Astrocyte (in vitro differentiated cells and primary cell): ENCODE measurements around the gene PSMD1. TPM values are rescaled to one million over a fixed set of nuclear protein-coding genes. Genes with fewer than 3 reads are reported as not detected.

Experiments used
- DNase-seq: peaks from one replicate; pipeline ENCODE4 v3.0.0-alpha.2; 2010; ENCODE audit warnings: low read depth
- FAIRE-seq: peaks from 2 replicates; lab custom pipeline; 2011; peaks lifted over from hg19 to GRCh38; lab: Jason Lieb, UNC
- H2AFZ ChIP-seq: 2 replicates; pipeline ENCODE4 v1.6.0; 2012; ENCODE audit warnings: low read depth, low read length, inconsistent platforms
- H3K27ac ChIP-seq: 2 replicates; pipeline ENCODE4 v1.5.1; 2011; ENCODE audit warnings: low read depth, low read length, inconsistent platforms
- H3K27me3 ChIP-seq: 2 replicates; pipeline ENCODE4 v1.6.0; 2011; ENCODE audit warnings: low read length, inconsistent platforms; ENCODE audit not compliant: insufficient read depth
- H3K36me3 ChIP-seq: 2 replicates; pipeline ENCODE4 v1.5.1; 2011; ENCODE audit warnings: low read length, inconsistent platforms; ENCODE audit not compliant: insufficient read depth
- H3K4me1 ChIP-seq: 2 replicates; pipeline ENCODE4 v1.5.1; 2011; ENCODE audit warnings: low read length, inconsistent platforms; ENCODE audit not compliant: insufficient read depth
- H3K4me2 ChIP-seq: 2 replicates; pipeline ENCODE4 v1.6.0; 2012; ENCODE audit warnings: low read length, inconsistent platforms
- H3K4me3 ChIP-seq: 2 replicates; pipeline ENCODE4 v1.5.1; 2011; ENCODE audit warnings: low read depth, mild to moderate bottlenecking, low read length, inconsistent platforms; ENCODE audit not compliant: insufficient read depth
- H3K79me2 ChIP-seq: 2 replicates; pipeline ENCODE4 v1.6.0; 2012; ENCODE audit warnings: mild to moderate bottlenecking, low read length, inconsistent platforms; ENCODE audit not compliant: insufficient read depth
- H3K9ac ChIP-seq: 2 replicates; pipeline ENCODE4 v1.6.0; 2012; ENCODE audit warnings: mild to moderate bottlenecking, low read length, inconsistent platforms
- H3K9me3 ChIP-seq: 2 replicates; pipeline ENCODE4 v1.5.1; 2012; ENCODE audit warnings: low read depth, mild to moderate bottlenecking, low read length, inconsistent platforms; ENCODE audit not compliant: insufficient read depth
- H4K20me1 ChIP-seq: 2 replicates; pipeline ENCODE4 v1.6.0; 2012; ENCODE audit warnings: low read length, inconsistent platforms; ENCODE audit not compliant: insufficient read depth
- H3K27ac Mint-ChIP-seq: one replicate; pipeline ENCODE4 v1.8.0; 2021; ENCODE audit warnings: mild to moderate bottlenecking, mixed read lengths; ENCODE audit not compliant: unreplicated experiment
- H3K27me3 Mint-ChIP-seq: one replicate; pipeline ENCODE4 v1.8.0; 2021; ENCODE audit warnings: low read depth, mixed read lengths; ENCODE audit not compliant: unreplicated experiment
- H3K36me3 Mint-ChIP-seq: one replicate; pipeline ENCODE4 v1.8.0; 2021; ENCODE audit warnings: low read depth, mixed read lengths; ENCODE audit not compliant: unreplicated experiment
- H3K4me1 Mint-ChIP-seq: one replicate; pipeline ENCODE4 v1.8.0; 2021; ENCODE audit warnings: low read depth, mixed read lengths; ENCODE audit not compliant: unreplicated experiment
- H3K4me3 Mint-ChIP-seq: one replicate; pipeline ENCODE4 v1.8.0; 2021; ENCODE audit warnings: mild to moderate bottlenecking, moderate library complexity, mixed read lengths; ENCODE audit not compliant: unreplicated experiment
- H3K9me3 Mint-ChIP-seq: one replicate; pipeline ENCODE4 v1.8.0; 2021; ENCODE audit warnings: mild to moderate bottlenecking, mixed read lengths; ENCODE audit not compliant: unreplicated experiment
- EZH2 ChIP-seq: IDR thresholded peaks from 2 replicates; pipeline ENCODE4 v1.6.1; 2012; ENCODE audit warnings: mild to moderate bottlenecking, low read length, inconsistent platforms; ENCODE audit not compliant: insufficient read depth
- total RNA-seq: library from RNA; stranded (reverse); gene quantifications from 2 replicates; pipeline ENCODE4 v1.2.1, GENCODE V29; 2021
- TF ChIP-seq, protein P1 (sequence below): IDR thresholded peaks from 2 replicates; pipeline ENCODE4 v1.5.1; 2011; ENCODE audit warnings: low read depth, mild to moderate bottlenecking, inconsistent platforms, low read length, moderate library complexity; ENCODE audit not compliant: insufficient read depth

The PSMD1 gene
- total RNA-seq, 1 donor from 2014 or later = 151 TPM

DNA sequence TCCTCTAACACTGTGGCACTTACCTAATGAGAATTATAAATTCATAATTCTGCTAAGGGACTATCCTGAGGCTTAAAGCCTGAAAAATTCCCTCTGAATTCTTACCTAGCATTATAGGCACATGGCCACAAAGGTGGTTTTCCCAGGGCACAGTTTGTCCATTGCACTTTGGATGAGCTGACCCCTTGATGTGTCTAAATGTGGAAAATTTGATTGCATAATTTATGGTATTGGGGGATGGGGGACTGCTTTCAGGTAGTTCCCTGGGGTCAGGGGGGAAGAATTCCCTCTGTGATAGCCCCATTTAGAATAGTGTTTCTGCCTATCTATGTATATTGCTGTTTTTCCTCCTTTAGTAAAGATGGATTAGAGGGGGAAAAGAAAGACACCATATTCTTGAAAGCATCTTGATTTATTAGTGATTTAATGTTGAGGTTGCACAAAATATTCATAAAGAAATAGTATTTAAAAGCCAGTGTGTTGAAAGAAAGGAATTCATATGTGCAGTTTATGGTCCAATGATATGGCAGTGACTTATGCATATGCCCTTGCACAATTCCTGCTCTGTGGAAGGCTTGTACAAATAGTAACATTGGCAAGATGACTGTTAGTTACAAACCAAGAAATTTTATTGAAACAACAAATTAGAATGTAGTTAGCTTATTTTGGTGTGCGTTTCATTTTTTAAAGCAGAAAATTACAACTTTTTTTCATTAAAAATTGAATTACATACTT is 76.9 kb downstream of the PSMD1 start:
- H3K27me3 Mint-ChIP-seq = no peaks in the 10 kb centered on the region
- H3K4me2 ChIP-seq = no peak overlapping the region
- no peak for DNase-seq
- H3K9ac ChIP-seq = no peak overlapping the region
- H3K27ac ChIP-seq = no peak overlapping the region
- no peak overlapping the region for H3K27ac Mint-ChIP-seq
- no peak for FAIRE-seq
- H3K36me3 Mint-ChIP-seq = peaks cover 2% of the 10 kb centered on the region
- peaks cover 38% of the 10 kb centered on the region for H3K79me2 ChIP-seq
- H3K9me3 ChIP-seq = no peaks in the 10 kb centered on the region
- H3K4me1 Mint-ChIP-seq = peaks cover 20% of the 10 kb centered on the region
- TF ChIP-seq, protein P1, sequence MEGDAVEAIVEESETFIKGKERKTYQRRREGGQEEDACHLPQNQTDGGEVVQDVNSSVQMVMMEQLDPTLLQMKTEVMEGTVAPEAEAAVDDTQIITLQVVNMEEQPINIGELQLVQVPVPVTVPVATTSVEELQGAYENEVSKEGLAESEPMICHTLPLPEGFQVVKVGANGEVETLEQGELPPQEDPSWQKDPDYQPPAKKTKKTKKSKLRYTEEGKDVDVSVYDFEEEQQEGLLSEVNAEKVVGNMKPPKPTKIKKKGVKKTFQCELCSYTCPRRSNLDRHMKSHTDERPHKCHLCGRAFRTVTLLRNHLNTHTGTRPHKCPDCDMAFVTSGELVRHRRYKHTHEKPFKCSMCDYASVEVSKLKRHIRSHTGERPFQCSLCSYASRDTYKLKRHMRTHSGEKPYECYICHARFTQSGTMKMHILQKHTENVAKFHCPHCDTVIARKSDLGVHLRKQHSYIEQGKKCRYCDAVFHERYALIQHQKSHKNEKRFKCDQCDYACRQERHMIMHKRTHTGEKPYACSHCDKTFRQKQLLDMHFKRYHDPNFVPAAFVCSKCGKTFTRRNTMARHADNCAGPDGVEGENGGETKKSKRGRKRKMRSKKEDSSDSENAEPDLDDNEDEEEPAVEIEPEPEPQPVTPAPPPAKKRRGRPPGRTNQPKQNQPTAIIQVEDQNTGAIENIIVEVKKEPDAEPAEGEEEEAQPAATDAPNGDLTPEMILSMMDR = no peak
- no peak for TF ChIP-seq EZH2
- H3K4me1 ChIP-seq = no peaks in the 10 kb centered on the region
- no peaks in the 10 kb centered on the region for H3K36me3 ChIP-seq
- no peak overlapping the region for H3K4me3 ChIP-seq
- H3K9me3 Mint-ChIP-seq = no peaks in the 10 kb centered on the region
- H4K20me1 ChIP-seq = peaks cover 7% of the 10 kb centered on the region
- no peaks in the 10 kb centered on the region for H3K27me3 ChIP-seq
- no peak overlapping the region for H2AFZ ChIP-seq
- H3K4me3 Mint-ChIP-seq = no peak overlapping the region

DNA sequence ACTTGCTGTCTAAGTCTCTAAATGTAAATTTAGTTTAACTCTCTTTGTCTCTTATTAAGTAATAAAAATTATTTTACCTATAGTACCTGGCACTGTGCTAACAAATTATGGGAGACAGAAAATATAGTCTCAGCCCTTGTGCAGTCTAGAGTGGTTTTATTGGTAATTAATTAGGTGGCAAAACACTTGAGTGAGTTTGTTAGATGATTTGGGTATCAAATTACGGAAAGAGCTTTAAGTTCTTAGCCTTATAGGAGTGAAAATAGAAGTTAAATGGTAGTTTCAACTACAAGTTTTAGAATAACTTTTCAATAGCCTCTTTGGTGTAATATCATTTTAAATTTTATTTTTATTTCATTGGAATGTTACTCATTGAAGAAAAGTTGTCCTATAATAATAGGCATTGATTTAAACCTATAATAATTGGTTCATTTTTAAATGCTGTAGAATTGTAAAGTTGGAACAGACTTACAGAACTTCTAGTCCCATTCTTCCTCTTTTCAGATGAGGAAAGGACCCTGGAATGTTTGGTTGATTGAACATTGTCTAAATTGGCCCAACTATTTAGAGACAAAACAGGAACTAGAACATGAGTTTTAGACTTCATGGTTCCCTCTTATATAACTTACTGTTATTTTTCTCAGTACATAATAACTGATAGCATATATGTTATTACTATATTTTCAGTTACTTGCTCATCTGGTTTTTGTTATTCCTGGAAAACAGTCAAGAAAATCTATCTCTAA is 78.4 kb downstream of the PSMD1 start:
- Histone ChIP-seq H3K9ac (no peak overlapping the region), H4K20me1 (peaks cover 7% of the 10 kb centered on the region), H2AFZ (no peak overlapping the region), H3K9me3 (no peaks in the 10 kb centered on the region), H3K4me1 (no peaks in the 10 kb centered on the region), H3K79me2 (peaks cover 37% of the 10 kb centered on the region), H3K4me2 (no peak overlapping the region), H3K4me3 (no peak overlapping the region), H3K36me3 (no peaks in the 10 kb centered on the region), H3K27ac (no peak overlapping the region), H3K27me3 (no peaks in the 10 kb centered on the region)
- DNase-seq = no peak
- Mint-ChIP-seq H3K4me3 (no peak overlapping the region), H3K27ac (no peak overlapping the region), H3K27me3 (no peaks in the 10 kb centered on the region), H3K36me3 (peaks cover 3% of the 10 kb centered on the region), H3K4me1 (peaks cover 13% of the 10 kb centered on the region), H3K9me3 (no peaks in the 10 kb centered on the region)
- TF ChIP-seq EZH2 = no peak
- TF ChIP-seq, protein P1 = no peak
- FAIRE-seq = no peak

DNA sequence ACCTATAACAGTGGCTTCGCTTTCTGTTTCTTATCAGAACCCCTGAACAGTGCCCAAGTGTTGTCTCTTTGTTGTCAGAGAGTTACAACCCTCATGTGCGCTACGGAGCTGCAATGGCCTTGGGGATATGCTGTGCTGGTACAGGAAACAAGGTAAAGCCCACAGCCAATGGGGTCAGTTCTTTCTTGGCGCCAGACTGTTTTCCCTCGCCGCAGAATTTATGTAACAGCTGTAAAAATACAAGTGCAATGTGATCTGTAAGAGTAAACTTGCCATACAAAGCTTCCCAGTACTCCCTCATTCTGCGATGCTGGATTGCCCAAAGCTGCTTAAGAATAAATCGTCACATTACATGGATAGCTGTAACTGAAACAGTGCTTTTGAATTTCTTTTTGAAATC is 82.0 kb downstream of the PSMD1 start:
- Mint-ChIP-seq H3K27ac (no peak overlapping the region), H3K9me3 (no peaks in the 10 kb centered on the region), H3K36me3 (peaks cover 3% of the 10 kb centered on the region), H3K27me3 (no peaks in the 10 kb centered on the region), H3K4me1 (peaks cover 6% of the 10 kb centered on the region), H3K4me3 (no peak overlapping the region)
- DNase-seq (no peak), FAIRE-seq (no peak)
- no peaks in the 10 kb centered on the region for H3K9me3 ChIP-seq
- no peak overlapping the region for H3K4me3 ChIP-seq
- no peak overlapping the region for H3K27ac ChIP-seq
- TF ChIP-seq, protein P1 = no peak
- no peak for TF ChIP-seq EZH2
- no peak overlapping the region for H3K9ac ChIP-seq
- H3K27me3 ChIP-seq = no peaks in the 10 kb centered on the region
- no peak overlapping the region for H2AFZ ChIP-seq
- H3K4me2 ChIP-seq = no peak overlapping the region
- H3K36me3 ChIP-seq = peaks cover 4% of the 10 kb centered on the region
- H4K20me1 ChIP-seq = no peaks in the 10 kb centered on the region
- H3K79me2 ChIP-seq = peaks cover 32% of the 10 kb centered on the region
- no peaks in the 10 kb centered on the region for H3K4me1 ChIP-seq
